Endothelial cell of umbilical vein (primary cell): ENCODE results near the gene NBEA. TPM values are rescaled to one million over a fixed set of nuclear protein-coding genes. Genes with fewer than 3 reads are reported as not detected.
A peak's percentile ranks its signal among the peaks of the same experiment; 100 is the strongest.

Source experiments
- BruUV-seq: library from RNA; stranded (reverse); fragments of 400-500 nt; replicated peaks from 2 replicates; lab custom pipeline; 2021; lab: Mats Ljungman, UMichigan
- CTCF ChIA-PET: fragments of 300-600, 350-600 bp; sonication (Branson Sonifier 250); formaldehyde crosslinking; loops from one replicate; lab custom pipeline; 2021; ENCODE audit warnings: antibody characterized with exemption, inconsistent platforms; lab: Charles Lee
- POLR2A ChIA-PET: fragments of 300-600, 350-600 bp; sonication (Branson Sonifier 250); formaldehyde crosslinking; loops from one replicate; lab custom pipeline; 2021; ENCODE audit warnings: antibody characterized with exemption, inconsistent platforms; lab: Charles Lee
- DNase-seq: peaks from one replicate; pipeline ENCODE4 v3.0.0-alpha.2; 2011; ENCODE audit warnings: low read depth, low spot score
- FAIRE-seq: peaks from 2 replicates; lab custom pipeline; 2011; peaks lifted over from hg19 to GRCh38; lab: Jason Lieb, UNC
- H2AFZ ChIP-seq: 2 replicates; pipeline ENCODE4 v1.6.0; 2012; ENCODE audit warnings: low read depth, low read length, control low read depth, inconsistent platforms
- H3K27ac ChIP-seq: 2 replicates; pipeline ENCODE4 v1.5.1; 2011; ENCODE audit warnings: low read depth, mild to moderate bottlenecking, control low read depth, low read length, moderate library complexity; ENCODE audit not compliant: insufficient read depth
- H3K27me3 ChIP-seq, 2 experiments: 2 replicates each; pipeline versions ENCODE4 v1.6.0 to v1.6.1; 2011; ENCODE audit warnings: low read length in 2 of 2, mixed read lengths in 1 of 2; ENCODE audit not compliant: control insufficient read depth in 2 of 2, insufficient read depth in 2 of 2
- H3K36me3 ChIP-seq, 2 experiments: 2 replicates in 1 of 2; 3 replicates in 1 of 2; pipeline ENCODE4 v1.5.1; 2011; ENCODE audit warnings: low read length in 2 of 2, mild to moderate bottlenecking in 1 of 2, moderate library complexity in 1 of 2; ENCODE audit not compliant: control insufficient read depth in 2 of 2, insufficient read depth in 2 of 2; ENCODE audit errors: extremely low read depth in 1 of 2
- H3K4me1 ChIP-seq: 3 replicates; pipeline ENCODE4 v1.5.1; 2011; ENCODE audit warnings: mild to moderate bottlenecking, low read length; ENCODE audit not compliant: control insufficient read depth, insufficient read depth; ENCODE audit errors: extremely low read depth
- H3K4me2 ChIP-seq: 2 replicates; pipeline ENCODE4 v1.6.1; 2011; ENCODE audit warnings: low read length, control low read depth, mixed read lengths; ENCODE audit not compliant: insufficient read depth
- H3K4me3 ChIP-seq, 3 experiments: fragments of 200-600 bp in 1 of 3; sonication (generic), shearing (Covaris generic) in 1 of 3; replicated peaks in 1 of 3; 2 replicates each; pipeline ENCODE4 v1.5.1; 2011 to 2016; ENCODE audit warnings: control low read depth in 3 of 3, low read length in 3 of 3, mild to moderate bottlenecking in 2 of 3, inconsistent platforms in 1 of 3, low read depth in 1 of 3, moderate library complexity in 1 of 3; ENCODE audit not compliant: insufficient read depth in 1 of 3
- H3K79me2 ChIP-seq: 2 replicates; pipeline ENCODE4 v1.6.0; 2012; ENCODE audit warnings: low read length, inconsistent platforms; ENCODE audit not compliant: control insufficient read depth, insufficient read depth
- H3K9ac ChIP-seq: replicated peaks from 2 replicates; pipeline ENCODE3; 2011; ENCODE audit warnings: low read length, control low read depth; ENCODE audit not compliant: insufficient read depth; ENCODE audit errors: extremely low read depth
- H3K9me1 ChIP-seq: replicated peaks from 3 replicates; pipeline ENCODE4 v1.6.0; 2011; ENCODE audit warnings: mild to moderate bottlenecking, low read length; ENCODE audit not compliant: control insufficient read depth, insufficient read depth; ENCODE audit errors: extremely low read depth
- H3K9me3 ChIP-seq: replicated peaks from 2 replicates; pipeline ENCODE4 v1.5.1; 2012; ENCODE audit warnings: low read length, inconsistent platforms; ENCODE audit not compliant: control insufficient read depth, insufficient read depth
- H4K20me1 ChIP-seq: replicated peaks from 2 replicates; pipeline ENCODE3; 2011; ENCODE audit warnings: mild to moderate bottlenecking, low read length; ENCODE audit not compliant: control insufficient read depth, insufficient read depth; ENCODE audit errors: extremely low read depth
- CTCF ChIP-seq, 2 donors: IDR thresholded peaks; 1 replicate in 1 of 2; 2 replicates in 1 of 2; pipeline ENCODE4 v1.5.1; 2011; ENCODE audit warnings: low read length in 2 of 2, mild to moderate bottlenecking in 2 of 2, moderate library complexity in 2 of 2, control low read depth in 1 of 2, inconsistent platforms in 1 of 2, low read depth in 1 of 2; ENCODE audit not compliant: insufficient read depth in 1 of 2; ENCODE audit errors: extremely low read depth in 1 of 2
- EZH2 ChIP-seq: IDR thresholded peaks from 2 replicates; pipeline ENCODE4 v1.6.1; 2012; ENCODE audit warnings: borderline replicate concordance, low read depth, mild to moderate bottlenecking, moderate library complexity, low read length, inconsistent platforms; ENCODE audit not compliant: severe bottlenecking
- FOS ChIP-seq: IDR thresholded peaks from 2 replicates; pipeline ENCODE4 v1.6.1; 2011; ENCODE audit warnings: mild to moderate bottlenecking, low read length, moderate library complexity, borderline replicate concordance; ENCODE audit not compliant: insufficient read depth
- GATA2 ChIP-seq: IDR thresholded peaks from 2 replicates; pipeline ENCODE4 v1.7.0; 2011; ENCODE audit warnings: low read depth, mild to moderate bottlenecking, moderate library complexity, mixed read lengths, low read length; ENCODE audit not compliant: insufficient read length, insufficient read depth
- JUN ChIP-seq: IDR thresholded peaks from 2 replicates; pipeline ENCODE4 v1.6.1; 2011; ENCODE audit warnings: borderline replicate concordance, low read depth; ENCODE audit not compliant: insufficient read length, insufficient read depth
- MAX ChIP-seq: IDR thresholded peaks from 2 replicates; pipeline ENCODE4 v1.6.1; 2011; ENCODE audit not compliant: insufficient read depth, insufficient read length
- MYC ChIP-seq: IDR thresholded peaks from one replicate; pipeline ENCODE4 v1.6.1; 2011; ENCODE audit warnings: mild to moderate bottlenecking, low read depth, low read length
- POLR2A ChIP-seq: IDR thresholded peaks from 2 replicates; pipeline ENCODE4 v1.6.1; 2012; ENCODE audit warnings: low read depth, mild to moderate bottlenecking, control low read depth, low read length
- POLR2AphosphoS5 ChIP-seq: IDR thresholded peaks from 2 replicates; pipeline ENCODE4 v1.6.1; 2012; ENCODE audit warnings: low read depth, mild to moderate bottlenecking, control low read depth, low read length, moderate library complexity; ENCODE audit not compliant: insufficient read depth
- dilution Hi-C: fragments of 300-500 bp; cut with MboI; formaldehyde crosslinking; loops from one replicate; pipeline ENCODE4 v1.15.0; 2019; ENCODE audit warnings: low sequenced_read_pairs; ENCODE audit not compliant: extremely low pct_ligation_motif_present
- intact Hi-C: fragments of 100-400 bp; cut with micrococcal nuclease; formaldehyde crosslinking; loops from one replicate; pipeline ENCODE4 v1.10.0; 2022
- polyA plus RNA-seq, 4 experiments: library from polyadenylated mRNA; depleted of rRNA in 3 of 4; stranded (reverse) in 3 of 4; unstranded in 1 of 4; fragments of >200 nt; gene quantifications; 2 replicates each; pipeline versions ENCODE4 v1.2.1 to v1.2.3, GENCODE V29; 2011 to 2012; ENCODE audit warnings: missing spikeins in 1 of 4
- total RNA-seq: library from RNA; stranded (reverse); gene quantifications from 2 replicates; pipeline ENCODE4 v1.2.3, GENCODE V29; 2021

NBEA gene
- total and polyA plus RNA-seq, 2 donors (not counting 3 experiments of a cell fraction or from before 2014, with no cell fraction given), result 3.0 to 4.8 TPM

GRCh38 chr13:35474496-35475211, 532.6 kb downstream of the NBEA start:
- Histone ChIP-seq H2AFZ (no peak overlapping the region), H3K27me3 (no peaks in the 10 kb centered on the region), H3K79me2 (no peaks in the 10 kb centered on the region), H3K9me3 (no peaks in the 10 kb centered on the region), H3K4me3 (peak overlapping the region in 2 of 3 experiments; percentile 58 to 63), H3K9me1 (no peaks in the 10 kb centered on the region), H3K4me2 (peak overlapping the region; percentile 71), H3K4me1 (peaks cover 4% of the 10 kb centered on the region), H4K20me1 (no peaks in the 10 kb centered on the region), H3K36me3 (no peaks in the 10 kb centered on the region), H3K27ac (no peak overlapping the region), H3K9ac (no peak overlapping the region)
- peak; percentile 18 for FAIRE-seq
- no TSS peak for BruUV-seq
- TF ChIP-seq MYC (no peak), GATA2 (no peak)
- dilution Hi-C loops, result no loop called here
- no peak for DNase-seq
- intact Hi-C loops, result loop anchor here (2.0 to 10.0 kb wide), 3 partner anchors 82 to 537 kb away; no protein-coding TSS in a partner anchor
- ChIA-PET POLR2A (no interaction called here), CTCF (no interaction called here)

- Histone ChIP-seq H3K36me3 (no peaks in the 10 kb centered on the region), H3K79me2 (no peaks in the 10 kb centered on the region), H3K9me1 (no peaks in the 10 kb centered on the region), H2AFZ (peak overlapping the region; percentile 6), H4K20me1 (no peaks in the 10 kb centered on the region), H3K9ac (no peak overlapping the region), H3K27ac (no peak overlapping the region), H3K27me3 (no peaks in the 10 kb centered on the region), H3K4me3 (peak overlapping the region; percentile 0 to 63 (median 58)), H3K4me1 (peaks cover 4% of the 10 kb centered on the region), H3K9me3 (no peaks in the 10 kb centered on the region), H3K4me2 (peak overlapping the region; percentile 71)
- peak; percentile 28 for DNase-seq
- TF ChIP-seq MYC (no peak), CTCF (IDR thresholded peaks at IDR 0.05; ENCODE audit: extremely low read depth in 1 of 2, insufficient read depth in 1 of 2, low read depth in 1 of 2, low read length in 2 of 2) (no peak), POLR2AphosphoS5 (no peak), MAX (no peak), JUN (no peak), GATA2 (no peak), EZH2 (no peak), POLR2A (no peak), FOS (no peak)
- intact Hi-C loops (loop anchor here (2.0 to 10.0 kb wide), 2 partner anchors 83 to 261 kb away; no protein-coding TSS in a partner anchor), dilution Hi-C loops (no loop called here)
- ChIA-PET CTCF (interaction anchor here (1.3 kb wide), 1 partner anchor 15 kb away, joined by 3 read pairs; no protein-coding TSS in a partner anchor), POLR2A (no interaction called here)
- no TSS peak for BruUV-seq
- no peak for FAIRE-seq
Measured at GRCh38 chr13:35475212-35475959, 533.3 kb downstream of the NBEA start.
